Activated CD8-positive, alpha-beta T cell treated with anti-CD3 and anti-CD28 coated beads for 36 hours (primary cell): ENCODE measurements around the gene TRIM29. TPM values are rescaled to one million over a fixed set of nuclear protein-coding genes. Genes with fewer than 3 reads are reported as not detected.

Experiments
- ATAC-seq: fragments of 200-7000 bp; cut with Tn5 transposase; one replicate; pipeline ENCODE4 v1.10.0; 2021; ENCODE audit warnings: mild to moderate bottlenecking, moderate library complexity
- CTCF ChIA-PET: fragments of 350-600 bp; sonication (Branson Sonifier 250); formaldehyde crosslinking; loops from one replicate; lab custom pipeline; 2021; ENCODE audit warnings: antibody characterized with exemption; lab: Charles Lee
- POLR2A ChIA-PET: fragments of 350-600 bp; sonication (Branson Sonifier 250); formaldehyde crosslinking; loops from one replicate; lab custom pipeline; 2021; ENCODE audit warnings: antibody characterized with exemption; lab: Charles Lee
- DNase-seq: peaks from one replicate; pipeline ENCODE4 v3.0.0-alpha.2; 2020
- H3K27ac Mint-ChIP-seq: one replicate; pipeline ENCODE4 v1.8.0; 2021; ENCODE audit warnings: mild to moderate bottlenecking, mixed read lengths
- H3K27me3 Mint-ChIP-seq: one replicate; pipeline ENCODE4 v1.8.0; 2021; ENCODE audit warnings: mixed read lengths
- H3K36me3 Mint-ChIP-seq: one replicate; pipeline ENCODE4 v1.8.0; 2021; ENCODE audit warnings: low read depth, mixed read lengths
- H3K4me1 Mint-ChIP-seq: one replicate; pipeline ENCODE4 v1.8.0; 2021; ENCODE audit warnings: low read depth, mixed read lengths
- H3K4me3 Mint-ChIP-seq: one replicate; pipeline ENCODE4 v1.8.0; 2021; ENCODE audit warnings: mild to moderate bottlenecking, moderate library complexity, mixed read lengths
- H3K9me3 Mint-ChIP-seq: one replicate; pipeline ENCODE4 v1.8.0; 2021; ENCODE audit warnings: mixed read lengths
- CTCF ChIP-seq: fragments of 200-600 bp; IDR thresholded peaks from one replicate; pipeline ENCODE4 v1.8.0; 2022; ENCODE audit warnings: antibody characterized with exemption, mild to moderate bottlenecking
- intact Hi-C: fragments of 100-400 bp; cut with micrococcal nuclease; formaldehyde crosslinking; loops from one replicate; pipeline ENCODE4 v1.10.0; 2022
- total RNA-seq, 2 experiments: library from RNA; stranded (reverse); gene quantifications; one replicate each; pipeline ENCODE4 v1.2.3, GENCODE V29; 2021

The TRIM29 gene
- total RNA-seq, 2 experiments from 2014 or later: not detected

- ATAC-seq (peak; percentile 97), DNase-seq (peak; percentile 73)
- no peak overlapping the region for H3K27ac Mint-ChIP-seq
- no peaks in the 10 kb centered on the region for H3K36me3 Mint-ChIP-seq
- peaks cover 7% of the 10 kb centered on the region for H3K27me3 Mint-ChIP-seq
- H3K9me3 Mint-ChIP-seq: no peaks in the 10 kb centered on the region
- intact Hi-C loops: loop anchor here (5.0 to 10.0 kb wide), 3 partner anchors 353 to 623 kb away; no protein-coding TSS in a partner anchor
- ChIA-PET CTCF (interaction anchor here (0.6 to 2.1 kb wide), 38 partner anchors 8 to 628 kb away, joined by 3 to 16 read pairs (median 4); partner anchors contain the start of genes NECTIN1 and TRIM29), POLR2A (no interaction called here)
- H3K4me3 Mint-ChIP-seq: no peak overlapping the region
- TF ChIP-seq CTCF: peak; percentile 95
- H3K4me1 Mint-ChIP-seq: no peaks in the 10 kb centered on the region
Measured at GRCh38 chr11:120108154-120108784, 29.6 kb downstream of the TRIM29 start.

GRCh38 chr11:120107692-120108091, 30.2 kb downstream of the TRIM29 start:
- intact Hi-C loops: loop anchor here (5.0 to 10.0 kb wide), 3 partner anchors 353 to 623 kb away; no protein-coding TSS in a partner anchor
- Mint-ChIP-seq H3K4me1 (no peaks in the 10 kb centered on the region), H3K27ac (no peak overlapping the region), H3K9me3 (no peaks in the 10 kb centered on the region), H3K36me3 (no peaks in the 10 kb centered on the region), H3K4me3 (no peak overlapping the region), H3K27me3 (peaks cover 7% of the 10 kb centered on the region)
- ATAC-seq (no peak), DNase-seq (no peak)
- ChIA-PET POLR2A (no interaction called here), CTCF (interaction anchor here (1.0 to 2.1 kb wide), 19 partner anchors 10 to 574 kb away, joined by 3 to 16 read pairs (median 5); partner anchors contain the start of gene NECTIN1)
- no peak for TF ChIP-seq CTCF

- Mint-ChIP-seq H3K36me3 (no peaks in the 10 kb centered on the region), H3K27ac (no peak overlapping the region), H3K4me1 (no peaks in the 10 kb centered on the region), H3K9me3 (no peaks in the 10 kb centered on the region), H3K27me3 (peaks cover 9% of the 10 kb centered on the region), H3K4me3 (no peak overlapping the region)
- DNase-seq (no peak), ATAC-seq (no peak)
- intact Hi-C loops: loop anchor here (5.0 to 10.0 kb wide), 3 partner anchors 352 to 622 kb away; no protein-coding TSS in a partner anchor
- POLR2A ChIA-PET: no interaction called here
- no peak for TF ChIP-seq CTCF
- CTCF ChIA-PET: no interaction called here
Measured at GRCh38 chr11:120106354-120107150, 31.4 kb downstream of the TRIM29 start.

GRCh38 chr11:120105576-120105975, 32.3 kb downstream of the TRIM29 start:
- DNase-seq: no peak
- Mint-ChIP-seq H3K9me3 (no peaks in the 10 kb centered on the region), H3K27me3 (peaks cover 11% of the 10 kb centered on the region), H3K27ac (no peak overlapping the region), H3K4me3 (no peak overlapping the region), H3K4me1 (no peaks in the 10 kb centered on the region), H3K36me3 (no peaks in the 10 kb centered on the region)
- CTCF ChIA-PET: no interaction called here
- POLR2A ChIA-PET: no interaction called here
- TF ChIP-seq CTCF: no peak
- no peak for ATAC-seq
- intact Hi-C loops: loop anchor here (5.0 to 10.0 kb wide), 3 partner anchors 351 to 621 kb away; no protein-coding TSS in a partner anchor
